Muscle layer of colon (tissue), 2 donors: ENCODE results near the gene CD300LF.

Experiments used
- H3K27ac ChIP-seq: one replicate; pipeline ENCODE4 v1.7.0; 2013; ENCODE audit warnings: low read depth, mild to moderate bottlenecking, low read length, moderate library complexity
- H3K27me3 ChIP-seq, 2 donors: one replicate each; pipeline ENCODE4 v1.7.0; 2013; ENCODE audit warnings: low read length in 2 of 2, mild to moderate bottlenecking in 2 of 2; ENCODE audit not compliant: insufficient read depth in 2 of 2, control insufficient read depth in 1 of 2
- H3K36me3 ChIP-seq: one replicate; pipeline ENCODE4 v1.7.0; 2013; ENCODE audit warnings: mild to moderate bottlenecking, low read length; ENCODE audit not compliant: insufficient read depth
- H3K4me1 ChIP-seq: one replicate; pipeline ENCODE4 v1.7.0; 2013; ENCODE audit warnings: mild to moderate bottlenecking, low read length; ENCODE audit not compliant: insufficient read depth
- H3K4me3 ChIP-seq, 2 donors: one replicate each; pipeline ENCODE4 v1.7.0; 2013; ENCODE audit warnings: low read length in 2 of 2, low read depth in 1 of 2, mild to moderate bottlenecking in 1 of 2, moderate library complexity in 1 of 2
- H3K9ac ChIP-seq: one replicate; pipeline ENCODE4 v1.7.0; 2013; ENCODE audit warnings: low read length
- H3K9me3 ChIP-seq: one replicate; pipeline ENCODE4 v1.7.0; 2013; ENCODE audit warnings: mild to moderate bottlenecking, low read length
- donor health status: abdominal sarcoma.
- donor health status: Adenocarcinoma of cecum.

CD300LF gene

GRCh38 chr17:74649909-74650308 lies 62.8 kb downstream of the CD300LF start:
- no peak overlapping the region for H3K4me3 ChIP-seq
- H3K9ac ChIP-seq = no peak overlapping the region
- H3K36me3 ChIP-seq = no peaks in the 10 kb centered on the region
- H3K27ac ChIP-seq = no peak overlapping the region
- H3K9me3 ChIP-seq = no peaks in the 10 kb centered on the region
- H3K27me3 ChIP-seq = peaks cover 4 to 6% of the 10 kb centered on the region in 2 donors
- peaks cover 4% of the 10 kb centered on the region for H3K4me1 ChIP-seq

GRCh38 chr17:74647871-74648672 lies 64.7 kb downstream of the CD300LF start:
- Histone ChIP-seq H3K27me3 (peaks cover 0 to 2% of the 10 kb centered on the region in 2 donors), H3K9ac (no peak overlapping the region), H3K4me1 (peaks cover 4% of the 10 kb centered on the region), H3K4me3 (no peak overlapping the region), H3K36me3 (no peaks in the 10 kb centered on the region), H3K9me3 (no peaks in the 10 kb centered on the region), H3K27ac (no peak overlapping the region)

GRCh38 chr17:74646231-74646630 lies 66.5 kb downstream of the CD300LF start:
- peaks cover 4% of the 10 kb centered on the region for H3K4me1 ChIP-seq
- no peak overlapping the region for H3K9ac ChIP-seq
- no peak overlapping the region for H3K4me3 ChIP-seq
- H3K9me3 ChIP-seq = no peaks in the 10 kb centered on the region
- no peak overlapping the region for H3K27ac ChIP-seq
- no peaks in the 10 kb centered on the region for H3K27me3 ChIP-seq
- H3K36me3 ChIP-seq = no peaks in the 10 kb centered on the region

GRCh38 chr17:74645010-74645409 lies 67.7 kb downstream of the CD300LF start:
- Histone ChIP-seq H3K9me3 (no peaks in the 10 kb centered on the region), H3K4me3 (no peak overlapping the region), H3K36me3 (no peaks in the 10 kb centered on the region), H3K27ac (no peak overlapping the region), H3K4me1 (peaks cover 4% of the 10 kb centered on the region), H3K27me3 (no peaks in the 10 kb centered on the region), H3K9ac (no peak overlapping the region)

GRCh38 chr17:74644419-74644818 lies 68.3 kb downstream of the CD300LF start:
- Histone ChIP-seq H3K9me3 (no peaks in the 10 kb centered on the region), H3K4me1 (peaks cover 4% of the 10 kb centered on the region), H3K36me3 (no peaks in the 10 kb centered on the region), H3K9ac (no peak overlapping the region), H3K4me3 (no peak overlapping the region), H3K27me3 (no peaks in the 10 kb centered on the region), H3K27ac (no peak overlapping the region)
